ENCODE results near the gene GDF2. TPM values are rescaled to one million over a fixed set of nuclear protein-coding genes. Genes with fewer than 3 reads are reported as not detected.

Gene GDF2
- total and polyA plus RNA-seq, 2 experiments from 2014 or later = not detected

DNA sequence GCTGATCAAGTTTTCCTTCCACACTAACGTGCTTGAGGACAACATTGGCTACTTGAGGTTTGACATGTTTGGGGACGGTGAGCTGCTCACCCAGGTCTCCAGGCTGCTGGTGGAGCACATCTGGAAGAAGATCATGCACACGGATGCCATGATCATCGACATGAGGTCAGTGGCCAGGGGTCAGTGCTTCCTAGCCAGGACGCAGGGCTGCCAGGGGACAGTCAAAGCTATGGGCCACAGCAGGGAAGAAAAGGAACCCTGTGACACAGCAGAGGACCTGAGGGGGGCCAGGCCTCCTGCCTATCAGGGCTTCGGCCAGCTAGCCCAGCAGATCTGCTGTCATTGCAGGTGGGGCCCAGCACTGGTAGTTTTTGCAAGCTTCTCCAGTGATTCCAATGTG, 31.1 kb downstream of the GDF2 start:
- H2AFZ ChIP-seq = no peak overlapping the region
- no peaks in the 10 kb centered on the region for H3K79me2 ChIP-seq (ENCODE audit: insufficient read depth)
- in situ Hi-C loops (cut with MboI) = no loop called here
- no peaks in the 10 kb centered on the region for H3F3A ChIP-seq (ENCODE audit: insufficient read depth)
- no peaks in the 10 kb centered on the region for H4K20me1 ChIP-seq (ENCODE audit: insufficient read depth)
- 73% methylated on average over 6 of the region's 6 CpGs for WGBS, 2 experiments (ENCODE audit: low coverage in 1 of 2, low lambda C conversion rate in 2 of 2, missing lambda C conversion rate in 2 of 2)
- H3K27ac ChIP-seq = no peak overlapping the region
- TF ChIP-seq EZH2phosphoT487 (IDR thresholded peaks at IDR 0.05; ENCODE audit: insufficient read depth, low read depth) (no peak), EZH2 (IDR thresholded peaks at IDR 0.05; ENCODE audit: insufficient read depth, poor library complexity, severe bottlenecking) (no peak)
- no peaks in the 10 kb centered on the region for H3K36me3 ChIP-seq (ENCODE audit: low read depth)
- no peak overlapping the region for H3K4me2 ChIP-seq (ENCODE audit: unreplicated experiment)
- no peak overlapping the region for H3K9ac ChIP-seq
- H3K27me3 ChIP-seq (replicated peaks; ENCODE audit: insufficient read depth) = peaks cover 11% of the 10 kb centered on the region
- H3K4me1 ChIP-seq (ENCODE audit: insufficient read depth) = no peaks in the 10 kb centered on the region
- no peak for DNase-seq
- H3K9me3 ChIP-seq (ENCODE audit: low read depth) = no peaks in the 10 kb centered on the region
- H3K4me3 ChIP-seq = no peak overlapping the region
- H3K9me2 ChIP-seq (ENCODE audit: insufficient read depth) = no peaks in the 10 kb centered on the region

DNA sequence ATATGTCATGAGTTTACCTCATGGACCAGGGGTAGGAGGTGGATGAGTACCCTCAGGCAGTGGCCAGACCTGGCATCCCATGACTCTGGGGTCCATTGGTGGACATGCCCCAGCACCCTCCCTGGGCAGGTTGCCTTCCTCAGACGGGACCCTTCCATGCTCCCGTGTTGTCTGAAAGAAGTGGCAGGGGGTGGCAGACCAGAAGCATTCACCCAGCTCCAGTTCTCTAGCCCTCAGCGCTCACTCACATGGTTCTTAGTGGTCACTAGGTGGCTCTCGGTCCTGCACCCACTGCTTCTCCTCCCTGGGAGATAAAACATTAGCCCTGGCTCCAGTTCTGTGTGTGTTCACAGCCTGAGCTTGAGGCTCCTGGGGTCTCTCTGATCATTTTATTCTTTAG, 31.9 kb downstream of the GDF2 start:
- Histone ChIP-seq H3F3A (ENCODE audit: insufficient read depth) (no peaks in the 10 kb centered on the region), H3K79me2 (ENCODE audit: insufficient read depth) (no peaks in the 10 kb centered on the region), H4K20me1 (ENCODE audit: insufficient read depth) (no peaks in the 10 kb centered on the region), H3K9ac (no peak overlapping the region), H3K36me3 (ENCODE audit: low read depth) (no peaks in the 10 kb centered on the region), H3K27me3 (replicated peaks; ENCODE audit: insufficient read depth) (peaks cover 11% of the 10 kb centered on the region), H3K4me1 (ENCODE audit: insufficient read depth) (no peaks in the 10 kb centered on the region), H3K9me2 (ENCODE audit: insufficient read depth) (no peaks in the 10 kb centered on the region), H3K9me3 (ENCODE audit: low read depth) (no peaks in the 10 kb centered on the region), H3K4me2 (ENCODE audit: unreplicated experiment) (no peak overlapping the region), H3K27ac (no peak overlapping the region), H3K4me3 (no peak overlapping the region), H2AFZ (no peak overlapping the region)
- WGBS, 2 experiments (ENCODE audit: low coverage in 1 of 2, low lambda C conversion rate in 2 of 2, missing lambda C conversion rate in 2 of 2) = 49 to 70% methylated on average over 4 of the region's 4 CpGs
- DNase-seq = peak; percentile 15
- in situ Hi-C loops (cut with MboI) = no loop called here
- TF ChIP-seq EZH2 (IDR thresholded peaks at IDR 0.05; ENCODE audit: insufficient read depth, poor library complexity, severe bottlenecking) = no peak

DNA sequence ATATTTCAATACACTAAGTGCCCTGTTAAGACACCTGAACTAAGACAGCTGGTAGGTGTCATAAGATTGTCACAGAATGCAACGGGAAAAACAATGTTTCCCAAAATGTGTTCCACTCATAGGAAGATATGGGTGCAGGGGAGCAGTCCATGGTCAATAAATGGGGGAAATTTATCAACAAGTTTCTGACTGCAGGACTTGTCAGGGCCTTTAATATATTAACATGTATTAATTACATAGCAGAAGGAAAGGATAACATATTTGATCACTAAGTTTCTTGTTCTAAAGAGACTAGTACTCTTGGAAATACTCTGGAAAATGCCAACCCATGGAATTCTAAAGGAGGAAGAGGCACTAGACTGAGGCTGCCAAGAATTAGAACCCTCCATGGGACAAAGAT, 32.6 kb downstream of the GDF2 start:
- Histone ChIP-seq H3K4me2 (ENCODE audit: unreplicated experiment) (no peak overlapping the region), H3K4me3 (no peak overlapping the region), H2AFZ (no peak overlapping the region), H4K20me1 (ENCODE audit: insufficient read depth) (no peaks in the 10 kb centered on the region), H3K9ac (no peak overlapping the region), H3K27ac (no peak overlapping the region), H3K9me2 (ENCODE audit: insufficient read depth) (no peaks in the 10 kb centered on the region), H3K27me3 (replicated peaks; ENCODE audit: insufficient read depth) (peaks cover 11% of the 10 kb centered on the region), H3F3A (ENCODE audit: insufficient read depth) (no peaks in the 10 kb centered on the region), H3K4me1 (ENCODE audit: insufficient read depth) (no peaks in the 10 kb centered on the region), H3K9me3 (ENCODE audit: low read depth) (no peaks in the 10 kb centered on the region), H3K36me3 (ENCODE audit: low read depth) (no peaks in the 10 kb centered on the region), H3K79me2 (ENCODE audit: insufficient read depth) (no peaks in the 10 kb centered on the region)
- TF ChIP-seq EZH2 (IDR thresholded peaks at IDR 0.05; ENCODE audit: insufficient read depth, poor library complexity, severe bottlenecking) = no peak
- no peak for TF ChIP-seq EZH2phosphoT487 (IDR thresholded peaks at IDR 0.05; ENCODE audit: insufficient read depth, low read depth)
- in situ Hi-C loops (cut with MboI) = no loop called here
- DNase-seq = no peak
- 23 to 32% methylated on average over 1 of the region's 1 CpG for WGBS, 2 experiments (ENCODE audit: low coverage in 1 of 2, low lambda C conversion rate in 2 of 2, missing lambda C conversion rate in 2 of 2)

- TF ChIP-seq EZH2 (IDR thresholded peaks at IDR 0.05; ENCODE audit: insufficient read depth, poor library complexity, severe bottlenecking) (no peak), EZH2phosphoT487 (IDR thresholded peaks at IDR 0.05; ENCODE audit: insufficient read depth, low read depth) (no peak)
- no peak overlapping the region for H3K9ac ChIP-seq
- no peaks in the 10 kb centered on the region for H3K9me2 ChIP-seq (ENCODE audit: insufficient read depth)
- no peak overlapping the region for H3K4me2 ChIP-seq (ENCODE audit: unreplicated experiment)
- no peak overlapping the region for H2AFZ ChIP-seq
- H3F3A ChIP-seq (ENCODE audit: insufficient read depth) = no peaks in the 10 kb centered on the region
- no peaks in the 10 kb centered on the region for H3K79me2 ChIP-seq (ENCODE audit: insufficient read depth)
- no peak overlapping the region for H3K27ac ChIP-seq
- DNase-seq = no peak
- H3K36me3 ChIP-seq (ENCODE audit: low read depth) = no peaks in the 10 kb centered on the region
- H4K20me1 ChIP-seq (ENCODE audit: insufficient read depth) = no peaks in the 10 kb centered on the region
- H3K4me1 ChIP-seq (ENCODE audit: insufficient read depth) = no peaks in the 10 kb centered on the region
- in situ Hi-C loops (cut with MboI) = no loop called here
- H3K4me3 ChIP-seq = no peak overlapping the region
- H3K27me3 ChIP-seq (replicated peaks; ENCODE audit: insufficient read depth) = peaks cover 11% of the 10 kb centered on the region
- 33 to 35% methylated on average over 5 of the region's 5 CpGs for whole genome bisulfite sequencing, 2 experiments (ENCODE audit: low coverage in 1 of 2, low lambda C conversion rate in 2 of 2, missing lambda C conversion rate in 2 of 2)
- no peaks in the 10 kb centered on the region for H3K9me3 ChIP-seq (ENCODE audit: low read depth)
These were observed 34.5 kb downstream of the GDF2 start for GRCh38 chr10:47356708-47357107.

DNA sequence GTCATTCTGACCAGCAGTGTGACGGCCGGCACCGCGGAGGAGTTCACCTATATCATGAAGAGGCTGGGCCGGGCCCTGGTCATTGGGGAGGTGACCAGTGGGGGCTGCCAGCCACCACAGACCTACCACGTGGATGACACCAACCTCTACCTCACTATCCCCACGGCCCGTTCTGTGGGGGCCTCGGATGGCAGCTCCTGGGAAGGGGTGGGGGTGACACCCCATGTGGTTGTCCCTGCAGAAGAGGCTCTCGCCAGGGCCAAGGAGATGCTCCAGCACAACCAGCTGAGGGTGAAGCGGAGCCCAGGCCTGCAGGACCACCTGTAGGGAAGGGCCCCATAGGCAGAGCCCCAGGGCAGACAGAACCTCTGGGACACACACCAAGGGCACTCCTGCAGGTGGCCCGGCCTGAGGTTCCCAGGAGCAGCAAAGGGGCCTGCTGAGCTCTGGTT, 34.9 kb downstream of the GDF2 start:
- no peak overlapping the region for H3K27ac ChIP-seq
- no peak overlapping the region for H3K9ac ChIP-seq
- no peak for DNase-seq
- no peaks in the 10 kb centered on the region for H3K9me2 ChIP-seq (ENCODE audit: insufficient read depth)
- H2AFZ ChIP-seq = no peak overlapping the region
- H3F3A ChIP-seq (ENCODE audit: insufficient read depth) = no peaks in the 10 kb centered on the region
- in situ Hi-C loops (cut with MboI) = no loop called here
- 71 to 78% methylated on average over 12 of the region's 12 CpGs for WGBS, 2 experiments (ENCODE audit: low coverage in 1 of 2, low lambda C conversion rate in 2 of 2, missing lambda C conversion rate in 2 of 2)
- no peaks in the 10 kb centered on the region for H4K20me1 ChIP-seq (ENCODE audit: insufficient read depth)
- TF ChIP-seq EZH2phosphoT487 (IDR thresholded peaks at IDR 0.05; ENCODE audit: insufficient read depth, low read depth) = no peak
- no peak for TF ChIP-seq EZH2 (IDR thresholded peaks at IDR 0.05; ENCODE audit: insufficient read depth, poor library complexity, severe bottlenecking)
- no peaks in the 10 kb centered on the region for H3K79me2 ChIP-seq (ENCODE audit: insufficient read depth)
- H3K4me3 ChIP-seq = no peak overlapping the region
- H3K36me3 ChIP-seq (ENCODE audit: low read depth) = no peaks in the 10 kb centered on the region
- H3K4me2 ChIP-seq (ENCODE audit: unreplicated experiment) = no peak overlapping the region
- H3K4me1 ChIP-seq (ENCODE audit: insufficient read depth) = no peaks in the 10 kb centered on the region
- peaks cover 11% of the 10 kb centered on the region for H3K27me3 ChIP-seq (replicated peaks; ENCODE audit: insufficient read depth)
- H3K9me3 ChIP-seq (ENCODE audit: low read depth) = no peaks in the 10 kb centered on the region

All from GM23248 (cell line).